C4-2B (cell line): ENCODE results near the gene CUEDC2.

Experiments
- ZFX ChIP-seq: fragments of 450-650 bp; IDR thresholded peaks from 2 replicates; pipeline ENCODE4 v1.6.1; 2017
- TF ChIP-seq, protein P1 (sequence below): fragments of 450-650 bp; conservative IDR thresholded peaks from 2 replicates; pipeline ENCODE4 v1.5.1; 2017; ENCODE audit warnings: mild to moderate bottlenecking

DNA sequence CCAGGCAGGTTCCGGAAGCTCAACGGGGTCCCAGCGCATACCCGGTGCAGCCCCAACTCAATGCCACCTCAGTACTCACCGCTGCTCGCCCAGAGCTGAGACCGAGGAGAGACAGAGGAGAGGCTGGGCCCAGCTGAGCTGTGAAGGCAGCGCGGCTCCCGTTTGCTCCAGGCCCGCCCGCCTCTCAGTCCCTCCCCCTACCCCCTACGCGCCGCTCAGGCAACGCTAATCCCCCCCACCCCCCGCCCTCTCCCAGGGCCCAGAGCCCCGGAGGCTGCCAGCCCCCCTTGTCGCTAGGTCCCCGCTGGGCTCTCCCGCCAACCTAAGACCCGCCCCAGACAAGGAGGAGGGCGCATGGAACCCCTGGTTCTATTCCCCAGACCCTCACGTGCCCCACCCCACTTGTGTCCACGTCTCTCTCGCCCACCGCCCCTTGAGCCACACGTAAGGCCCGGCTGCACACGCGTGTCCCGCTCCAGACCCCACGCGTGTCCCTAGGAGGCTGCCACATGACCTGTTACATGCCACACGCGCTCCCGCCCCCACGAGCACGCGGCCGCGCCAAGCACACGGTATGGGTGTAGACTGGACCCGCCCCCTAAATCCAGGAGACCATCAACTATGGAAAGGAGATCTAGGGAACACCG is 13.6 kb downstream of the CUEDC2 start, which contains the start of gene PSD:
- TF ChIP-seq, protein P1, sequence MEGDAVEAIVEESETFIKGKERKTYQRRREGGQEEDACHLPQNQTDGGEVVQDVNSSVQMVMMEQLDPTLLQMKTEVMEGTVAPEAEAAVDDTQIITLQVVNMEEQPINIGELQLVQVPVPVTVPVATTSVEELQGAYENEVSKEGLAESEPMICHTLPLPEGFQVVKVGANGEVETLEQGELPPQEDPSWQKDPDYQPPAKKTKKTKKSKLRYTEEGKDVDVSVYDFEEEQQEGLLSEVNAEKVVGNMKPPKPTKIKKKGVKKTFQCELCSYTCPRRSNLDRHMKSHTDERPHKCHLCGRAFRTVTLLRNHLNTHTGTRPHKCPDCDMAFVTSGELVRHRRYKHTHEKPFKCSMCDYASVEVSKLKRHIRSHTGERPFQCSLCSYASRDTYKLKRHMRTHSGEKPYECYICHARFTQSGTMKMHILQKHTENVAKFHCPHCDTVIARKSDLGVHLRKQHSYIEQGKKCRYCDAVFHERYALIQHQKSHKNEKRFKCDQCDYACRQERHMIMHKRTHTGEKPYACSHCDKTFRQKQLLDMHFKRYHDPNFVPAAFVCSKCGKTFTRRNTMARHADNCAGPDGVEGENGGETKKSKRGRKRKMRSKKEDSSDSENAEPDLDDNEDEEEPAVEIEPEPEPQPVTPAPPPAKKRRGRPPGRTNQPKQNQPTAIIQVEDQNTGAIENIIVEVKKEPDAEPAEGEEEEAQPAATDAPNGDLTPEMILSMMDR, result no peak
- TF ChIP-seq ZFX, result no peak
